Hematopoietic multipotent progenitor cell treated with erythropoietin and hydrocortisone succinate and interleukin-3 and kit ligand, for 15 days (in vitro differentiated cells): ENCODE data around the gene ACSM6.

Experiments
- DNase-seq: peaks from one replicate; pipeline ENCODE4 v3.0.0-alpha.2; 2015; ENCODE audit warnings: low spot score

The ACSM6 gene

DNA sequence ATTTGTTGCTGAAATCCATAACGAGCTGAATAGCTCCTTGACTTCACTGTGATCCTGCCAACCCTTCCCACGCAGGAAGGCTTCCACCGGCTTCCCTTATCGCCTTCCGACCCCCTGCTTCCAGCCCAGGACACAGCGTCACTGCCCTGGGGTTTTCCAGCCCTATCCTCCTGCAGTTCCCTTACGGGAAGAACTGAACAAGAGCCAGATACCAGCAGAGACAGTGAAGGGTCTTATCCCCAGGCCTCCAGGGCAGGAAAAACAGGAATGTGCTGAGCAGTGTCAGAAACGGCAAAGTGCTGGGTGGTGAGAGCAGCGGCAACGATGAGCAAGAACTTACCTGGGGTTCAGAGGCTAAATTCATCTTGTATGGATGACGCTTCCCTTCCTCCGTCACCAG is 74.4 kb downstream of the ACSM6 start:
- DNase-seq: no peak

DNA sequence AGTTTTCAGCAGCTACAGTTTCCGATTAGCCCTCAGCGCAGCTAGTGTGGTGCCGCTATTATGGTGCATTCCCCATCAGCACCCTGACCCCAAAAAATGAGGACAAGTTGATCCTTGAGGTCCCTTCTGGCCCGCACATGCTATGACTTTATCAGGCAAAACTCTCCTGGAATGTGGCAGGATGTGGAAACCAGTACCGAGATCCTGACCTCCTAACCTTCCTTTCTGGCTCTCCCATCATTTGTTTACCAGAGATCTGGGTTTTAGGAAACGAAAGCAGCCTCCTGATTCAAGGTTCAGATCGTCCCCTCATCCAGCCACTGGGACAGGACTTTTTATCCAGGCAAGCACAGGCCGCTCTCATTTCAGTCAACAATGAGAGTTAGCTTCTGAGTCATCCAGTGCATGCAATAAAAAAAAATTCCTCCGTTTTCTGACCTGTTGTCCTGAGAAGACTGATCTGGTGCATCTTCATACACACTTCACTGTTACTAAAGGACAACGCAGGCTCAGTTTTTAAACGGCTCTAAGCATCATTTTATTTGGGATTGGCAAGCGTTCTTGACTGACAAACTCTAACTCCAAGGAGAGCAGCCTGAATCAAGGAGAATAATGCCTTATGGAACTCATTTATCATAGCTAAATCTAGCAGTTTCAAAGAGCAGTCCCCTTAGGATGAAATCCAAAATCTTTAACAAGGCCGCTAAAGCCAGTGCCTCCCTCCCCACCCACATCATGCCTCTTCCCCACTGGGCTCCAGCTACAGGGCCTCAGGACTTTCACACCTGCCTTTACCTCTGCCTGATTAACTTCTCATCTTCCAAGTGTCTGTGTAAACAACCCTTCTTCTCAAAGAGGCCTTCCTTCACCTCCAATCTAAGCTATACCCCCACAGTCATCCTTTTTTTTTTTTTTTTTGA is 79.6 kb downstream of the ACSM6 start:
- no peak for DNase-seq

DNA sequence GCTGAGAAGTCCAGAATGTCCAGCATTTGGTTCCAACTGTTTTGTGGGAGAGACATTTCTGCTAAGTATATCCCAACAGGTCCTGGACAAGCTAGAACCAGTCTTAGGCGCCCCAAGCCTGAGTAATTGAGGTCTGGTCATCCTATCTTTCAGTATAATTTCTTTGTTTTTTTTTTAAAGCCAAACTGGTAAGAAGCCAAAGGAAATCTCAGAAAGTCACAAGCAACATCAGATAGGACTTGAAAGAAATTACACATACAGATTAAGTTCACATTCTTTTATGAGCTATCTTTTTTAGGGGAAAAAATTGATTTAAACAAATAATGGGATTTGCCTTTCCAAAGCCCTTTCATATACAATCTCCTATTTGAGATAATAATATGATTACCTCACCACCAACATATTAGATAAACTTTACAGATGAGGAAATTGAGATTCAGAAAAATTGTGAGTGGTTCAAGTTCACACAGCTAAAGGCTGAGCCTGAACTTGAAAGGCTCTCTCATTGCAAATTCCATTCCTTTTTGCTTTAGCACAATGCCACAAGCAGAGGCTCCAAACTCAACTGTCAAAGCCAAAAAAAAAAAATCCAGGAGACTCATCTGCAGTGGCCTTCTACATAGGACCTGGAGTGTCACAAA is 81.8 kb downstream of the ACSM6 start:
- no peak for DNase-seq

- DNase-seq: no peak
Observed at GRCh38 chr10:95276367-95277200, 82.5 kb downstream of the ACSM6 start.

- DNase-seq: no peak
Observed at GRCh38 chr10:95277201-95277570, 83.1 kb downstream of the ACSM6 start.

DNA sequence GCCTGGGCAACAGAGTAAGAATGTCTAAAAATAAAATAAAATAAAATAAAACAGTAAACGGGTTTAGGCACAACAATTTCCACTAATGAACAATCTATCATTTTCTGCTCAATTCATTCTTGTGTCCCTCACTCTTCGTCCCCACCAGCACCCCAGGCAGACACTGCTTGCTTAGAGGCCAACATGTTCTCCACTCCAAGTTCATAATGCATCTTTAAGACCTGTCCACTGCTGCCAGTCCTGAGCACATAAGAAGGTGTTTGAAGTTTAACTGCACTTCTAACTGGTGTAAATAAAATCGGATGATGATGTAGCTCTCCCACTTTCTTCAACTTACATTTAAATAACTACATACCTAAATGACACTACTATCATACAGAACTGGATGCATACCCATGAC is 83.6 kb downstream of the ACSM6 start:
- no peak for DNase-seq
